GM10248 (cell line): Measurements from ENCODE around the gene ACAP3.
A peak's percentile ranks its signal among the peaks of the same experiment; 100 is the strongest.

ENCODE experiments used
- CTCF ChIA-PET: fragments of 300-600 bp; sonication (Branson Sonifier 250); formaldehyde crosslinking; extraction: SDS; loops from one replicate; lab custom pipeline; 2021; ENCODE audit warnings: antibody characterized with exemption; lab: Yijun Ruan, JAX
- POLR2A ChIA-PET: fragments of 350-650 bp; sonication (Branson Sonifier 250); formaldehyde crosslinking; extraction: SDS; loops from one replicate; lab custom pipeline; 2020; ENCODE audit warnings: antibody characterized with exemption; lab: Yijun Ruan, JAX
- DNase-seq: peaks from one replicate; pipeline ENCODE4 v3.0.0; 2012; ENCODE audit errors: extremely low spot score
- TF ChIP-seq, protein P1 (sequence below): IDR thresholded peaks from 2 replicates; pipeline ENCODE4 v1.5.1; 2012; ENCODE audit warnings: mild to moderate bottlenecking, low read depth; ENCODE audit errors: extremely low read depth, missing control alignments, control extremely low read depth

Gene ACAP3

DNA sequence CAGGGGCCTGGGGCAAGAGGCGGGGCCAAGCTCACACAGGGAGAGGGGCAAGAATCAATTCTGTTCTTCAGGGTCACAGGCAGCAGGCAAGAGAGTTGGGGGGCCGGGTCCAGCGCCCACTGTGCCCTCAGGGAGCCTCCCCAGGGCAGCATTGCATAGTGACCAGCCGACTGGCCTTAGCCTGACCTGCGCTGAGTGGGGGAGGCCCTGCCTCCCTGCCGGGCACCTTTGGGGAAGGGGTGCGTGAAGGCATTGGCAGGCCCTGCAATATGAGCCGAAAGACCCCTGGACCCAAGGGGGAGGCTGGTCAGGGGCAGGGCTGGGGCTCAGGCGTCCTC, 15.3 kb downstream of the ACAP3 start:
- CTCF ChIA-PET: interaction anchor here (0.6 to 6.6 kb wide), 21 partner anchors 8 to 308 kb away, joined by 3 to 87 read pairs (median 5); partner anchors contain the start of gene SCNN1D
- TF ChIP-seq, protein P1, sequence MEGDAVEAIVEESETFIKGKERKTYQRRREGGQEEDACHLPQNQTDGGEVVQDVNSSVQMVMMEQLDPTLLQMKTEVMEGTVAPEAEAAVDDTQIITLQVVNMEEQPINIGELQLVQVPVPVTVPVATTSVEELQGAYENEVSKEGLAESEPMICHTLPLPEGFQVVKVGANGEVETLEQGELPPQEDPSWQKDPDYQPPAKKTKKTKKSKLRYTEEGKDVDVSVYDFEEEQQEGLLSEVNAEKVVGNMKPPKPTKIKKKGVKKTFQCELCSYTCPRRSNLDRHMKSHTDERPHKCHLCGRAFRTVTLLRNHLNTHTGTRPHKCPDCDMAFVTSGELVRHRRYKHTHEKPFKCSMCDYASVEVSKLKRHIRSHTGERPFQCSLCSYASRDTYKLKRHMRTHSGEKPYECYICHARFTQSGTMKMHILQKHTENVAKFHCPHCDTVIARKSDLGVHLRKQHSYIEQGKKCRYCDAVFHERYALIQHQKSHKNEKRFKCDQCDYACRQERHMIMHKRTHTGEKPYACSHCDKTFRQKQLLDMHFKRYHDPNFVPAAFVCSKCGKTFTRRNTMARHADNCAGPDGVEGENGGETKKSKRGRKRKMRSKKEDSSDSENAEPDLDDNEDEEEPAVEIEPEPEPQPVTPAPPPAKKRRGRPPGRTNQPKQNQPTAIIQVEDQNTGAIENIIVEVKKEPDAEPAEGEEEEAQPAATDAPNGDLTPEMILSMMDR: no peak
- no peak for DNase-seq
- POLR2A ChIA-PET: no interaction called here

DNA sequence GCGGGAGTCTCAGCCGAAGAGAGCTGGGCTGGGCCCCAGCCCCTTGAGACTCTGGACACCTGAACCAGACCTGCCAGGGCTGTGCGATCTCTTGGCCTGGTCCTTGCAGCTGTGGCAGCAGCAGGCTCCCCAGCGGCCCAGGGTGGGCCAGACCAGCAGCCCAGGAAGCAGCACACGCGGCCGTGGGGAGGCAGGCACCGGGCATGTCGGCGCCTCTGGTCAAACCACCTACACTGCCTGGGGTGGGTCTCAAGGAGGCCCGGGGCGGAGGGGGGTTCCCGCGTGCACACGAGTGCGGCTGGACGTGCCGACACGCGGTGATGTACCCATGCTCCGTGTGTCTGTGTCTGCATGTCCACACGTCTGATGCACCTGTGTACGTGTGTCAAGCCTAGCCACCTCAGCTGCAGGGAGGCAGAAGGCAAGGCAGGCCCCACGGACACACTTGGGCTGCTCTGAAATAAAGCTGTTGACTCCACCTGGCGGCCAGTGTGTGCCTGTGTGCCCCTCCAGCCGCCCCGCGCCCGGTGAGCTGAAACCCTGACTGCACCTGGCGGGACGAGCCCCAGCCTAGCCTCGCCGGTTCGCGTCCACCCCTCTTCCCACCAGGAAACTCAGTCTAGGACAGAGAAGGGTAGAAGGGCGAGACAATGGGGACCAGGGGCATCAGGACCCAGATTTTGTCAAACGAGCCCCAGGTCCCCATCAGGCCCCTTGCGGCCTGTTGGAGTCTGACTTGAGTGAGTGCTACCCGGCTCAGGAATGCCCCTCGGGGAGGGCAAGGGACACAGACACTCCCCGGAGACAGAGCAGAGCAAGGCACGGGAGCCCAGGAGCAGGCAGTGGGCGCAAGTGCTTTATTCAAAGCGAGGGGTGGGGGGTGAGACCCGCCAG, 15.9 kb downstream of the ACAP3 start:
- POLR2A ChIA-PET: no interaction called here

DNA sequence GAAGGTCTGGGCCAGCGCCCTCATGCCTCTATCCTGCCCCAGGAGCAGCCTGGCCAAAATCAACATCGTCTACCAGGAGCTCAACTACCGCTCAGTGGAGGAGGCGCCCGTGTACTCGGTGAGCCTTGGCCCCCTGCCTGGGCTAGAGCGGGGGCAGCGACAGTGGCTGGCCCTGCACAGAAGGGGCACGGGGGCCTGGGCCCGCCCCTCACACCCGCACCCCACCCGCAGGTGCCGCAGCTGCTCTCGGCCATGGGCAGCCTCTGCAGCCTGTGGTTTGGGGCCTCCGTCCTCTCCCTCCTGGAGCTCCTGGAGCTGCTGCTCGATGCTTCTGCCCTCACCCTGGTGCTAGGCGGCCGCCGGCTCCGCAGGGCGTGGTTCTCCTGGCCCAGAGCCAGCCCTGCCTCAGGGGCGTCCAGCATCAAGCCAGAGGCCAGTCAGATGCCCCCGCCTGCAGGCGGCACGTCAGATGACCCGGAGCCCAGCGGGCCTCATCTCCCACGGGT, 16.7 kb downstream of the ACAP3 start:
- DNase-seq: no peak
- TF ChIP-seq, protein P1: no peak
- ChIA-PET CTCF (interaction anchor here (0.7 to 6.6 kb wide), 25 partner anchors 9 to 317 kb away, joined by 3 to 87 read pairs (median 4); partner anchors contain the start of genes PERM1 and TNFRSF18), POLR2A (no interaction called here)

More for the DNA sequence above, 15.9 kb downstream of the ACAP3 start:
- TF ChIP-seq, protein P1: peak; percentile 81
- DNase-seq: peak; percentile 81
- CTCF ChIA-PET: interaction anchor here (0.6 to 6.6 kb wide), 26 partner anchors 8 to 316 kb away, joined by 3 to 87 read pairs (median 4); partner anchors contain the start of gene SCNN1D

DNA sequence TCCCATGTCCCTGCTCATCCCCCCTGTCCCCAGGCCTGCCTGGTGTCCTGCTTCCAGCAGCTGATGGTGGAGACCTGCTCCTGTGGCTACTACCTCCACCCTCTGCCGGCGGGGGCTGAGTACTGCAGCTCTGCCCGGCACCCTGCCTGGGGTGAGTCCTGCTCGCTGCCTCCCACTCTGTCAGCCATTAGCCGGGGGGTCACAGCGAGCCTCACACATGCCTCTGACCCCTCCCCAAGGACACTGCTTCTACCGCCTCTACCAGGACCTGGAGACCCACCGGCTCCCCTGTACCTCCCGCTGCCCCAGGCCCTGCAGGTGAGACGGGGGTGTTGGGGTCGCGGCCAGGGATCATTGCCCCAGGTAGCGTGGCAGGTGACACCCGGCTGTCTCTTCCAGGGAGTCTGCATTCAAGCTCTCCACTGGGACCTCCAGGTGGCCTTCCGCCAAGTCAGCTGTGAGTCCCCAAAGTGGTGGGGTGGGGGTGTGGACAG, 17.4 kb downstream of the ACAP3 start:
- ChIA-PET CTCF (interaction anchor here (0.8 to 6.6 kb wide), 7 partner anchors 10 to 309 kb away, joined by 3 to 87 read pairs (median 4); partner anchors contain the start of genes PERM1 and TNFRSF18), POLR2A (no interaction called here)
- DNase-seq: peak; percentile 78
- TF ChIP-seq, protein P1: peak; percentile 57

DNA sequence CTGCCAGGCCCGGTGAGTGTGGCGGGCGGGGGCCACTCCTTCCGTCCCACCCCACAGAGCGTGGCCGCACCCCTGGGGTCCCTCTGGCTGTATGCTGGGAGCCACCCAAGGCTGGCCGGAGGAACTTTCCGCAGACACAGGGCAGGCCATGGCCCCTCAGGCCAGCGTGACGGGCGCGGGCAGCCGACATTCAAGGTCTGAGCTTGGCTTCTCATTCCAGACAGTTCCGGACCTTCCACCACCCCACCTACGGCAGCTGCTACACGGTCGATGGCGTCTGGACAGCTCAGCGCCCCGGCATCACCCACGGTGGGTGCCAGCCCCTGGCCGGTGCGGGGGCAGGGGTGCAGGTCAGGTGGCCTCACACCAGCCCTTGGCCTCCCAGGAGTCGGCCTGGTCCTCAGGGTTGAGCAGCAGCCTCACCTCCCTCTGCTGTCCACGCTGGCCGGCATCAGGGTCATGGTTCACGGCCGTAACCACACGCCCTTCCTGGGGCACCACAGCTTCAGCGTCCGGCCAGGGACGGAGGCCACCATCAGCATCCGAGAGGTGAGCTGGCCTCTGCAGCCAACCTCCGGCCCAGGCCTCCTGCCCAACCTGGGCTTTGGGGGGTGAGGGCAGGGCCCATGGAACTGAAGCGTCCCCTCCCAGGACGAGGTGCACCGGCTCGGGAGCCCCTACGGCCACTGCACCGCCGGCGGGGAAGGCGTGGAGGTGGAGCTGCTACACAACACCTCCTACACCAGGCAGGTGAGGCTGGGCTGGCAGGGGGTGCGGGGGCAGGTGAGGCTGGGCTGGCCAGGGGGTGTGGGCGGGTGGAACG, 20.2 kb downstream of the ACAP3 start:
- CTCF ChIA-PET: interaction anchor here (1.1 to 1.9 kb wide), 3 partner anchors 11 to 293 kb away, joined by 3 to 5 read pairs (median 3); no protein-coding TSS in a partner anchor
- TF ChIP-seq, protein P1: no peak

More for the DNA sequence above, 20.2 kb downstream of the ACAP3 start:
- no peak for DNase-seq
- POLR2A ChIA-PET: interaction anchor here (0.5 kb wide), 1 partner anchor 598 kb away, joined by 5 read pairs; no protein-coding TSS in a partner anchor
